HEK293 (cell line): ENCODE results near the gene TNIK.

Experiments used
- CTCF ChIA-PET: fragments of 350-600 bp; formaldehyde crosslinking; extraction: SDS; loops from one replicate; lab custom pipeline; 2021; ENCODE audit warnings: antibody characterized with exemption; lab: Yijun Ruan, JAX
- POLR2A ChIA-PET: fragments of 300-600 bp; formaldehyde crosslinking; extraction: SDS; loops from one replicate; lab custom pipeline; 2020; ENCODE audit warnings: antibody characterized with exemption, inconsistent platforms; lab: Yijun Ruan, JAX
- H3K27ac ChIP-seq: fragments of 200-500 bp; sonication (Bioruptor generic); 2 replicates; pipeline ENCODE4 v1.5.1; 2014; ENCODE audit warnings: low read depth, low read length, control low read depth, inconsistent platforms; ENCODE audit errors: extremely low read depth
- H3K36me3 ChIP-seq, 2 experiments: fragments of 200-500 bp in 1 of 2; sonication (Bioruptor generic) in 1 of 2; 1 replicate in 1 of 2; 2 replicates in 1 of 2; pipeline ENCODE4 v1.5.1; 2014 to 2017; ENCODE audit warnings: inconsistent platforms in 2 of 2, low read length in 2 of 2; ENCODE audit not compliant: control insufficient read depth in 2 of 2, insufficient read depth in 1 of 2
- H3K4me1 ChIP-seq: fragments of 200-500 bp; sonication (Bioruptor generic); 2 replicates; pipeline ENCODE4 v1.5.1; 2014; ENCODE audit warnings: mild to moderate bottlenecking, low read length, inconsistent platforms; ENCODE audit not compliant: control insufficient read depth, insufficient read depth
- H3K4me3 ChIP-seq: 2 replicates; pipeline ENCODE4 v1.5.1; 2011; ENCODE audit warnings: low read depth, mild to moderate bottlenecking, control low read depth, low read length, moderate library complexity
- H3K9me3 ChIP-seq: fragments of 200-500 bp; sonication (Bioruptor generic); 2 replicates; pipeline ENCODE4 v1.5.1; 2014; ENCODE audit warnings: low read depth, low read length, inconsistent platforms; ENCODE audit not compliant: control insufficient read depth, insufficient read depth
- GLI4 ChIP-seq: fragments of 450-650 bp; formaldehyde crosslinking; IDR thresholded peaks from 2 replicates; pipeline ENCODE4 v1.5.1; 2016; ENCODE audit warnings: missing biosample characterization, missing genetic modification characterization
- SCRT1 ChIP-seq: fragments of 450-650 bp; formaldehyde crosslinking; IDR thresholded peaks from 2 replicates; pipeline ENCODE4 v1.5.1; 2016; ENCODE audit warnings: missing biosample characterization, missing genetic modification characterization, borderline replicate concordance
- ZBTB48 ChIP-seq: fragments of 450-650 bp; formaldehyde crosslinking; IDR thresholded peaks from 2 replicates; pipeline ENCODE4 v1.5.1; 2016; ENCODE audit warnings: missing biosample characterization, missing genetic modification characterization
- ZNF248 ChIP-seq: fragments of 450-650 bp; formaldehyde crosslinking; IDR thresholded peaks from 2 replicates; pipeline ENCODE4 v1.5.1; 2017; ENCODE audit warnings: missing biosample characterization, missing genetic modification characterization
- ZNF292 ChIP-seq: fragments of 450-650 bp; formaldehyde crosslinking; IDR thresholded peaks from 2 replicates; pipeline ENCODE4 v1.5.1; 2016; ENCODE audit warnings: low read depth, missing biosample characterization, missing genetic modification characterization, borderline replicate concordance
- ZNF311 ChIP-seq: fragments of 450-650 bp; formaldehyde crosslinking; IDR thresholded peaks from 2 replicates; pipeline ENCODE4 v1.5.1; 2017; ENCODE audit warnings: missing biosample characterization, missing genetic modification characterization, borderline replicate concordance
- ZNF423 ChIP-seq: fragments of 450-650 bp; formaldehyde crosslinking; IDR thresholded peaks from 2 replicates; pipeline ENCODE4 v1.5.1; 2016; ENCODE audit warnings: missing biosample characterization, missing genetic modification characterization
- ZNF561 ChIP-seq: fragments of 450-650 bp; IDR thresholded peaks from 2 replicates; pipeline ENCODE4 v1.5.1; 2018; ENCODE audit warnings: missing biosample characterization, missing genetic modification characterization, borderline replicate concordance
- ZNF707 ChIP-seq: fragments of 450-650 bp; formaldehyde crosslinking; IDR thresholded peaks from 2 replicates; pipeline ENCODE4 v1.5.1; 2016; ENCODE audit warnings: missing biosample characterization, missing genetic modification characterization
- ZNF747 ChIP-seq: fragments of 450-650 bp; formaldehyde crosslinking; IDR thresholded peaks from 2 replicates; pipeline ENCODE4 v1.5.1; 2016; ENCODE audit warnings: missing biosample characterization, missing genetic modification characterization
- TF ChIP-seq, protein P1 (sequence below): fragments of 450-650 bp; formaldehyde crosslinking; IDR thresholded peaks from 2 replicates; pipeline ENCODE4 v1.5.1; 2016; ENCODE audit warnings: missing biosample characterization, missing genetic modification characterization
- TF ChIP-seq, protein P2 (sequence below): fragments of 450-650 bp; formaldehyde crosslinking; IDR thresholded peaks from 2 replicates; pipeline ENCODE4 v1.5.1; 2016; ENCODE audit warnings: missing biosample characterization, missing genetic modification characterization
- TF ChIP-seq, protein P3 (sequence below): fragments of 450-650 bp; formaldehyde crosslinking; IDR thresholded peaks from 2 replicates; pipeline ENCODE4 v1.5.1; 2016; ENCODE audit warnings: missing biosample characterization, missing genetic modification characterization, borderline replicate concordance

The TNIK gene

DNA sequence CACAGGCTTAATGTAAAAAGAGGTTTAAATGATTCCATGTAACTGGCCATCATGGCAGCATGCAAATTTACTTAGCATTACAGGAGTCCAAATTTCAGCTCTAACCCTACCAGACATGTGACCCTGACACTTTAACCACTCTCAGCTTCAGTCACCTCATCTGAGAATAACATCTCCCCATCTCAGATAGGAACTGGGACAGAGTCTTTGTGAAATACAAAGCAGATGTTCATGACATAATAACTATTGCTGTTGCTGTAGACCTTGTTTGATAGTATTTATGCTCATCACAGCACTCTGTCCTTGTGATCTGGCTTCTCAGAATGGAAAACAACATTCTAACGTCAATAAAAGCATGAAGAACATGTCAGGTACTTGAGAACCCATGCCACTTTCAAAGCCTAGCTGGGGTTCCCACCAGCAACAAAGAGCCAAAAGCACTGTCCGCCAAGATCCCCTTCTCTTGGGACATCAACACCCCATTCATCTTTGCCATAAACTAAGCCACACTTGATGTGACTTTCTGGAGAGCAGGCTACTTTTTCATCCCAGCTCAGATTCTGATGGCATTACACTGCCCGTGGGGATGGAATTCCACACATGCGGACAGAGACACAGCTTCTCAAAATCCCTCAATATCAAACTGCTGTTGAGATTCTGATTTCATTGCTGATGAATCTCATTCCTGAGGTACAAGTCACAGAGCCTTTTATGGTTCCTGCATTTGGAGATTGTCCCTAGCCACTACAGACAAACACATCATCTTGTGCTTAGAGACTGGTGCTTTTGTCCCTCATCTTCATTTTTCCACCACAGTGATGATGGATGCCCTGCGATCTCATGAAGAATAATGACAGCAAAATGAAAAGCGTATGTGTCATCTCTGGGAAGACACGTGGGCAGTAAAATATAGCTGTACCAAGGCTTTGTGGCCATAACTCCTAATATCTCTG, 202.7 kb downstream of the TNIK start:
- no peaks in the 10 kb centered on the region for H3K9me3 ChIP-seq
- H3K36me3 ChIP-seq, result no peaks in the 10 kb centered on the region
- POLR2A ChIA-PET, result no interaction called here
- no peak overlapping the region for H3K4me3 ChIP-seq
- H3K4me1 ChIP-seq, result peaks cover 4% of the 10 kb centered on the region
- TF ChIP-seq GLI4 (tag by site-specific recombination) (no peak), ZNF248 (no peak), ZBTB48 (tag by site-specific recombination) (no peak), ZNF561 (no peak), ZNF311 (tag by site-specific recombination) (no peak), ZNF292 (tag by site-specific recombination) (no peak), ZNF423 (no peak), SCRT1 (tag by site-specific recombination) (no peak), ZNF707 (tag by site-specific recombination) (no peak), ZNF747 (no peak)
- TF ChIP-seq, protein P1, sequence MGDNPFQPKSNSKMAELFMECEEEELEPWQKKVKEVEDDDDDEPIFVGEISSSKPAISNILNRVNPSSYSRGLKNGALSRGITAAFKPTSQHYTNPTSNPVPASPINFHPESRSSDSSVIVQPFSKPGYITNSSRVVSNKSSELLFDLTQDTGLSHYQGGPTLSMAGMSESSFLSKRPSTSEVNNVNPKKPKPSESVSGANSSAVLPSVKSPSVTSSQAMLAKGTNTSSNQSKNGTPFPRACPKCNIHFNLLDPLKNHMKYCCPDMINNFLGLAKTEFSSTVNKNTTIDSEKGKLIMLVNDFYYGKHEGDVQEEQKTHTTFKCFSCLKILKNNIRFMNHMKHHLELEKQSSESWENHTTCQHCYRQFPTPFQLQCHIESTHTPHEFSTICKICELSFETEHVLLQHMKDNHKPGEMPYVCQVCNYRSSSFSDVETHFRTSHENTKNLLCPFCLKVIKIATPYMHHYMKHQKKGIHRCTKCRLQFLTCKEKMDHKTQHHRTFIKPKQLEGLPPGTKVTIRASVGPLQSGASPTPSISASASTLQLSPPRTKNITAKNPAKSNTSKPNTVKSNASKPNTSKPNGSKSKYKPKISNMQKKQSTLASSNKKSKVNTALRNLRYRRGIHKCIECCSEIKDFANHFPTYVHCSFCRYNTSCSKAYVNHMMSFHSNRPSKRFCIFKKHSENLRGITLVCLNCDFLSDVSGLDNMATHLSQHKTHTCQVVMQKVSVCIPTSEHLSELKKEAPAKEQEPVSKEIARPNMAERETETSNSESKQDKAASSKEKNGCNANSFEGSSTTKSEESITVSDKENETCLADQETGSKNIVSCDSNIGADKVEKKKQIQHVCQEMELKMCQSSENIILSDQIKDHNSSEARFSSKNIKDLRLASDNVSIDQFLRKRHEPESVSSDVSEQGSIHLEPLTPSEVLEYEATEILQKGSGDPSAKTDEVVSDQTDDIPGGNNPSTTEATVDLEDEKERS, result no peak
- TF ChIP-seq, protein P2, sequence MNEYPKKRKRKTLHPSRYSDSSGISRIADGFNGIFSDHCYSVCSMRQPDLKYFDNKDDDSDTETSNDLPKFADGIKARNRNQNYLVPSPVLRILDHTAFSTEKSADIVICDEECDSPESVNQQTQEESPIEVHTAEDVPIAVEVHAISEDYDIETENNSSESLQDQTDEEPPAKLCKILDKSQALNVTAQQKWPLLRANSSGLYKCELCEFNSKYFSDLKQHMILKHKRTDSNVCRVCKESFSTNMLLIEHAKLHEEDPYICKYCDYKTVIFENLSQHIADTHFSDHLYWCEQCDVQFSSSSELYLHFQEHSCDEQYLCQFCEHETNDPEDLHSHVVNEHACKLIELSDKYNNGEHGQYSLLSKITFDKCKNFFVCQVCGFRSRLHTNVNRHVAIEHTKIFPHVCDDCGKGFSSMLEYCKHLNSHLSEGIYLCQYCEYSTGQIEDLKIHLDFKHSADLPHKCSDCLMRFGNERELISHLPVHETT (tag by site-specific recombination), result no peak
- TF ChIP-seq, protein P3, sequence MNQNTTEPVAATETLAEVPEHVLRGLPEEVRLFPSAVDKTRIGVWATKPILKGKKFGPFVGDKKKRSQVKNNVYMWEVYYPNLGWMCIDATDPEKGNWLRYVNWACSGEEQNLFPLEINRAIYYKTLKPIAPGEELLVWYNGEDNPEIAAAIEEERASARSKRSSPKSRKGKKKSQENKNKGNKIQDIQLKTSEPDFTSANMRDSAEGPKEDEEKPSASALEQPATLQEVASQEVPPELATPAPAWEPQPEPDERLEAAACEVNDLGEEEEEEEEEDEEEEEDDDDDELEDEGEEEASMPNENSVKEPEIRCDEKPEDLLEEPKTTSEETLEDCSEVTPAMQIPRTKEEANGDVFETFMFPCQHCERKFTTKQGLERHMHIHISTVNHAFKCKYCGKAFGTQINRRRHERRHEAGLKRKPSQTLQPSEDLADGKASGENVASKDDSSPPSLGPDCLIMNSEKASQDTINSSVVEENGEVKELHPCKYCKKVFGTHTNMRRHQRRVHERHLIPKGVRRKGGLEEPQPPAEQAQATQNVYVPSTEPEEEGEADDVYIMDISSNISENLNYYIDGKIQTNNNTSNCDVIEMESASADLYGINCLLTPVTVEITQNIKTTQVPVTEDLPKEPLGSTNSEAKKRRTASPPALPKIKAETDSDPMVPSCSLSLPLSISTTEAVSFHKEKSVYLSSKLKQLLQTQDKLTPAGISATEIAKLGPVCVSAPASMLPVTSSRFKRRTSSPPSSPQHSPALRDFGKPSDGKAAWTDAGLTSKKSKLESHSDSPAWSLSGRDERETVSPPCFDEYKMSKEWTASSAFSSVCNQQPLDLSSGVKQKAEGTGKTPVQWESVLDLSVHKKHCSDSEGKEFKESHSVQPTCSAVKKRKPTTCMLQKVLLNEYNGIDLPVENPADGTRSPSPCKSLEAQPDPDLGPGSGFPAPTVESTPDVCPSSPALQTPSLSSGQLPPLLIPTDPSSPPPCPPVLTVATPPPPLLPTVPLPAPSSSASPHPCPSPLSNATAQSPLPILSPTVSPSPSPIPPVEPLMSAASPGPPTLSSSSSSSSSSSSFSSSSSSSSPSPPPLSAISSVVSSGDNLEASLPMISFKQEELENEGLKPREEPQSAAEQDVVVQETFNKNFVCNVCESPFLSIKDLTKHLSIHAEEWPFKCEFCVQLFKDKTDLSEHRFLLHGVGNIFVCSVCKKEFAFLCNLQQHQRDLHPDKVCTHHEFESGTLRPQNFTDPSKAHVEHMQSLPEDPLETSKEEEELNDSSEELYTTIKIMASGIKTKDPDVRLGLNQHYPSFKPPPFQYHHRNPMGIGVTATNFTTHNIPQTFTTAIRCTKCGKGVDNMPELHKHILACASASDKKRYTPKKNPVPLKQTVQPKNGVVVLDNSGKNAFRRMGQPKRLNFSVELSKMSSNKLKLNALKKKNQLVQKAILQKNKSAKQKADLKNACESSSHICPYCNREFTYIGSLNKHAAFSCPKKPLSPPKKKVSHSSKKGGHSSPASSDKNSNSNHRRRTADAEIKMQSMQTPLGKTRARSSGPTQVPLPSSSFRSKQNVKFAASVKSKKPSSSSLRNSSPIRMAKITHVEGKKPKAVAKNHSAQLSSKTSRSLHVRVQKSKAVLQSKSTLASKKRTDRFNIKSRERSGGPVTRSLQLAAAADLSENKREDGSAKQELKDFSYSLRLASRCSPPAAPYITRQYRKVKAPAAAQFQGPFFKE (tag by site-specific recombination), result no peak
- CTCF ChIA-PET, result no interaction called here
- H3K27ac ChIP-seq, result no peak overlapping the region
